HG03045 (cell line): ENCODE results near the gene PTCHD4.

Experiments used
- ATAC-seq: cut with Tn5 transposase; IDR thresholded peaks from one replicate; pipeline ENCODE4 v1.9.1; 2021; ENCODE audit warnings: mild to moderate bottlenecking, moderate library complexity; ENCODE audit not compliant: unreplicated experiment

Gene PTCHD4

GRCh38 chr6:48100588-48100895 is 10.5 kb downstream of the PTCHD4 start:
- no peak for ATAC-seq

- ATAC-seq, result no peak
Observed at GRCh38 chr6:48099713-48100587, 11.0 kb downstream of the PTCHD4 start.

- no peak for ATAC-seq
Observed at GRCh38 chr6:48098923-48099322, 12.1 kb downstream of the PTCHD4 start.

GRCh38 chr6:48092550-48093217 is 18.3 kb downstream of the PTCHD4 start:
- ATAC-seq, result no peak

- no peak for ATAC-seq
Observed at GRCh38 chr6:48090546-48090945, 20.5 kb downstream of the PTCHD4 start.

- no peak for ATAC-seq
Observed at GRCh38 chr6:48087448-48087847, 23.5 kb downstream of the PTCHD4 start.

GRCh38 chr6:48086187-48086586 is 24.8 kb downstream of the PTCHD4 start:
- ATAC-seq, result no peak

GRCh38 chr6:48085131-48085741 is 25.8 kb downstream of the PTCHD4 start:
- ATAC-seq, result no peak

GRCh38 chr6:48084201-48084600 is 26.8 kb downstream of the PTCHD4 start:
- no peak for ATAC-seq

GRCh38 chr6:48080227-48081009 is 30.6 kb downstream of the PTCHD4 start:
- ATAC-seq, result no peak

- ATAC-seq, result no peak
Observed at GRCh38 chr6:48078120-48078519, 32.9 kb downstream of the PTCHD4 start.

GRCh38 chr6:48075181-48075580 is 35.8 kb downstream of the PTCHD4 start:
- no peak for ATAC-seq

- no peak for ATAC-seq
Observed at GRCh38 chr6:48073976-48074767, 36.8 kb downstream of the PTCHD4 start.

GRCh38 chr6:48071833-48072232 is 39.2 kb downstream of the PTCHD4 start:
- ATAC-seq, result no peak

- ATAC-seq, result no peak
Observed at GRCh38 chr6:48069280-48069679, 41.7 kb downstream of the PTCHD4 start.

GRCh38 chr6:48068278-48069251 is 42.4 kb downstream of the PTCHD4 start:
- ATAC-seq, result no peak

- ATAC-seq, result no peak
Observed at GRCh38 chr6:48067886-48068277, 43.1 kb downstream of the PTCHD4 start.

GRCh38 chr6:48067148-48067712 is 43.8 kb downstream of the PTCHD4 start:
- ATAC-seq, result no peak
